ENCODE measurements around the gene CSRP2.

CSRP2 gene

DNA sequence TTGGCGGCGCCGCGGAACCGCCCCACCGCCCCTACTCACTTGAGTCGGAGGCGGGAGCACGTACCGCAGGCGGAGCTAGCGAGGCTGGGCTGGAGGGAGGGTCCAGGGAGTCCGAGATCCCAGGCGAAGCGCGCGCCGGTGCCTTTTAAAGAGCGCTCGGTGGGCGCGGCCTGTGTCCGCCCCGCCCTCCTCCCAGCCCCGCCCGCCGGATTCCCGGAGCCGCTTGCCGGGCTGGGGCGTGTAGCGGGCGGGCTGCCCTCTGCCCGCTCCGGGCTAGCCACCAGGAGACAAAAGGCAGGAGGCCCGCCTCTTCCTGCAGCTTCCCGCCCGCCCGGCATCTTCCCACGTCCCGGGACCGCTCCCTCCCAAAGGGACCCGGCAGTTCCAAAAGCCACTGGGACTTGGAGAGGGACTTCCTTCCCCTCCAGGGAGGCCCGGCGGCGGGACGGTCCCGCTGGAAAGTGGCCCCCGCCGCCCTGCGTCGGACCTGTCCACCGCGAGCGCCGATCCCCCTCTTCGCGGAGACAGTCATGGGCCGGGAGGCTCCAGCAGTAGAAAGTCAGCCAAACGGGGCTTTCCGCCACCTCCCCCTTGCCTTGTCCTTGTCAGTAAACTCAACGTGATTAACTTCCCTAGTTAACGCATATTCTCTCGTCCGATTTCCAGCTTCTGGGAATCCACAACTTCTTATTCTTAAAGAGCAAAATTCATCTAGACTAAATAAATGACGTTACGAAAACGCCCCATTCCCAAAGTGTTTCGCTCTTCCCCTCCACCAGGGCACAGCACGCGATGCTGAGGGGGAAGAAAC, at the start of gene CSRP2:
Gene CSRP2 (minus strand): TSS at position 121 of the 811 bp plus-strand sequence. CDS start 12,759 bp downstream, outside the sequence.
- DNase-seq, result peak in 12 of 14 donors; percentile 18 to 70 (median 30)

DNA sequence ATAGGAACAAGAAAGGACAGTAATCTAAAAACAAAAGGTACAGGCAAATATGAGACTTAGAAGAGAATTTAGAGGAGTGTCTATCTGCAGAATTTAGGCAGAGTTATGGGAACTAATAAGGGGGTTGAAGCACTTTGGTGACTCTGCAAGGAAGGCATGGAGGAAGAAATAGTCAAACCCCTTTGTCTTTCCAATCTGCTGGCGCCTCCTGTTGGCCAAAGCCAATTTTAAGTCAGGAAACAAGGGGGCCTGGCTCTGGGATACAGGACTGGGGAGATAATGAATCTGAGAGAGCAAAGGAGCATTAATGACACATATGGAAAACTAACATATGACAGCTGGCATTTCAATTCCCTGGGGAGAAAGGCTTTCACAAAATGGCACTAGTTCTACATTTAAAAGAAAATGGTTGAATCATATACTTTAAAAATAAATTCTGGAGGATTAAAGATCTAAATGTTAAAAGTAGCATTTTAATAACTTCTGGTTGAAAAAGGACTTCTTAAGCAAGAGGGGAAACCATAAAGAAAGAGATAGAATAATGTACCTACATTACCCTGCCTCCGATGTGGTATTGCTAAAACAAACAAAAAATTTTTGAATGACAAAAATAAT, 48.5 kb upstream of the CSRP2 start:
- DNase-seq, result no peak

DNA sequence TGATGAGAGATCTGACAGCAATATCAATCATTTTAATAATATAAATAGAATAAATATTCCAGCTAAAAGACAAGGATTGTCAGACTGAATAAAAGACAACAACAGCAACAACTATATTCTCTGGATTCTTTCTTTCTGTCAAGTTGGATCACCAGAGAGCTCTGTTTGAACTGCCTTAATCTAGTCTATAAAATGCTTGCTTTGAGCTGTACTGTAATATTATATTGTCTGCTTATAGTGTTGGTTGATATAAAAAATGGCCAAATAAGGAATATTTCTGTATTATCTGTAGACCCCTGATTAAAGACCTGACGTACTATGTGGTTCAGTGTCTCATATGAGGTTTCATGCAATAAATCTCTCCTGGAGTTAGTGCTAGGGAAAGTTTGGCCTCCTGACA, 46.3 kb upstream of the CSRP2 start:
- DNase-seq, result no peak

DNA sequence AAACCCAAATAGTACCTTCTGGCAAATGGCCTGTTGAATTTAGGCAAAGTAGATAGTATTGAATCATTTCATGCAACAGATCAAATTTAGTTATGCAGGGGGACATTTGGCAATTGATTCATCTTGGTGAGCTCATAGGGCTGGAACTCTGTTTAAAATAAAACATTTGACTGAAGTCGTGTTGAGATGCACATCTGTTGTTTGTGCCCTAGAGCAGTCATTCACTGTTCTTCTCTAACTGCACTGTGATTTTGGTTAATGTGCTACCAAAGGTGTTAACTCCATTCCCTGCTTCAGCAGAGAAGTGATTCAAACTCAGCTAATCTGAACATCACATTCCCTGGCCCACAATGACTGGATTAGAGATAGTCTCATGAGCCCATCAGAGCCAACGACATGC, 44.0 kb upstream of the CSRP2 start:
- no peak for DNase-seq

DNA sequence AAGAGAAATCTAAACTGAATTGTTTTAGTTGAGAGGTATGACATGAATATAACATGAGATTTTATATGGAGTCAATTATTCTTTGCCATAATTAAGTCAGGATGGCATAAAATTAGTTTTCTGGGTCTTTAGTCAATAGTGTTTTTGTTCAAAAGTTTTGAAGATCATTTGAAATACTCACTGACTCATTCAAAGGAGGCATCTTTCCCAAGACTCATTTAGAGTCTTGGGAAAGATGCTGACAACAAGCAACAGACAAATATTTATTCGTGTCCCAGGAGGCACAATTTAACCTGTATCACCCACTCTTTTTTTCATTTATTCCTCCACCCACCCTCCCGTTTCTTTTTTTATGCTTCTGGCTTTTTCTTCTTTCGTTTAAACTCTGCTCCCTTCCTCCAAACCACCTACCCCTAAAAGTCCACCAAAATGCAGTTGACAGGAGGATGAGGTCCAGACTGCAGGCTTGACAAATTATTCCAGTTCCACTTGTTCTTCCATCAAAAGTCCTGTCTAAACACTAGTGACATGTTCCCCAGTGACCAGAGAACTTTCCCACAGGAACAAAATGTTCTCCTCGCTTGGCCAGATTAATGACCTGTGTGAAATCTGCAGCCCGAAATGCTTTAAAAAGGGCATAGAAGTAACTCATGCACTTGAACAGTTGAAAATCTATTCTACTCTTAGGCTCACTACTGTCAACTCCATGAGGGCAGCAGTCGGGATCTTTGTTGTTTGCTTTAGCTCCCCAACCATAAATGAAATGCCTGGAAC, 43.3 kb upstream of the CSRP2 start:
- peak in 2 of 14 donors; percentile 2 for DNase-seq

DNA sequence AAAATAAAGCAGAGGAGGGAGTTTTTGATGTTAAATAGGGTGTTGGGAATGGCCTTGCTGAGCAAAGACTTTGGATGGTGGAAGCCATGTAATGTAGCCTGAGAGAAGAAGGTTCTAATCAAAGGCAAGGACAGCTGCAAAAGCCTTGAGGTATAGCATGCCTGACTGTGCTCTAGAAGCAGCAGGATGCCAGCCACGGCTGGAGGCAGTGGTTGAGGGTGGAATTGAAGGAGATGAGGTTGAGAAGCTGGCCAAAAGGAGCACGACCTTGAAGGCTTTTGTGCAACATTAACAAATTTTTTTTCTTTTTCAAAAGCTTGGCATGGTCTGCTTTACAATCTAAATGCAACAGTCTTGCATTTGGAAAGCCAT, 42.3 kb upstream of the CSRP2 start:
- DNase-seq, result no peak

DNA sequence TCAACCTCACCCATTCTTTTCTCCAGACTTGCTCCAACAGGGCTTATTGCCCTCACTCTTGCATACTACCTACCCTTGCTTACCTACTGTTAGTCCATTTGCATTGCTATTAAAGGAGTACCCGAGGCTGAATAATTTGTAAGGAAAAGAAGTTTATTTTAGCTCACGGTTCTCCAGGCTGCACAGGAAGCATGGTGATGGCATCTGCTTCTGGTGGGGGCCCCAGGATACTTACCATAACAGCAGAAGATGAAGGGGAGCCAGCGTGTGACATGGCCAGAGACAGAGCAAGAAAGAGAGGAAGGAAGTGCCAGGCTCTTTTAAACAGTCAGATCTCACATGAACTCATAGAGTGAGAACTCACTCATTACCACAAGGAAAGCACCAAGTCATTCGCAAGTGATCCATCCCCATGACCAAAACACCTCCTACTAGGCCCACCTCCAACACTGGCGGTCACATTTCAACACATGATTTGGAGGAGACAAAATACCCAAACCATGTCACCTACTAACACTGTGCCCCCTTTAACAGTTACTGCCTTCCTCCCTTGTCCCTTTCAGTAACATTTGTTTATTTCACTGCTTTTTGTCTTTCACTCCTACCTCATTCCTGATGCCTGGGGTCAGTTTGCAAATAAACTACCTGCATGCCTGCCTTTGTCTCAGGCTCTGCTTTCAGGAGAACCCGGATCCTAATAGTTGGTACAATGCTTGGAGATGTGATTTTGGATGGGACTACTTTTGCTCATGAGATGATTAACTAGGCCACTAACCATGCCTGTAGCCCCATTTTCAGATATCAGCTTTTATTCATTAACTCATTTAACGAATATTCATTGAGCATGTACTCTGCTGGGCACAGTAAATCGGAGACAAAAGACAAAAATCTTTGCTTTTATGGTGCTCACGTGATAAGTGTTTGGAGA, 41.6 kb upstream of the CSRP2 start:
- no peak for DNase-seq

DNA sequence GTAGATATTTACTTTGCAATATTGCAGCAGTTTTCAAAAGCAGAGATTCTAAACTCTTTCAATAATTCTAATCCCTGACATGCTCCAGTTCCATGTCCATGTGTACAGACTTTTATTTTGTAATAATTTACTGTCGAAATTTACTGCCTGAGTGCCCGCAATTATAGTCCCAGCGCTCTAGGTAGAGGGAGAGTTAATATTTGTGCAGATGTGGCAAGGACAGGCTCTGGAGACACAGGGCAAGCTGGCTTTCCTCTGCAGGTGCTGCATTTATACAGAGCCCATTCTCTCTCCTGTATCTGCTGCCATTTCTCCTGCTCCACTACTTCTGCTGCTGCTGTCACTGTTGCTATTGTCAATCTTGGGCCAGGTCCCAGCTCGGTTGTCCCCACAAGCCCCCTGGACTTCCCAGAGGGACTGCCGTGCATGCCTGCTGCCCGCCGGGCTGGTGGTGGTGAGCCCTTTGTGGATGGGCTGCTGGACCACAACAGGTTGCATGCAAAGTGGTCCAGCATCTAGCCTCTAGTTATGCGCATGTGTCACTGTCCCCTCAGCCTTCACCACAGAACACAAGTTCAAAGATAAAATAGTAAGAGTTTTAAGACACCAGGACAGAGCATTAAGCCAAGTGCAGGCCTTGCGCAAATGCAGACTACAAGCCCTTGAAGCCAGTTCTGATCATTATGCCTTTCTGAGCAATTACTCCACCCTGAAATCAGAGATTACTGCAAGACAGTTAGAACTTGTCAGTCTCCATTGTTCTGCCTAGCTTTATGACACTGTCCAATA, 40.8 kb upstream of the CSRP2 start:
- no peak for DNase-seq

DNA sequence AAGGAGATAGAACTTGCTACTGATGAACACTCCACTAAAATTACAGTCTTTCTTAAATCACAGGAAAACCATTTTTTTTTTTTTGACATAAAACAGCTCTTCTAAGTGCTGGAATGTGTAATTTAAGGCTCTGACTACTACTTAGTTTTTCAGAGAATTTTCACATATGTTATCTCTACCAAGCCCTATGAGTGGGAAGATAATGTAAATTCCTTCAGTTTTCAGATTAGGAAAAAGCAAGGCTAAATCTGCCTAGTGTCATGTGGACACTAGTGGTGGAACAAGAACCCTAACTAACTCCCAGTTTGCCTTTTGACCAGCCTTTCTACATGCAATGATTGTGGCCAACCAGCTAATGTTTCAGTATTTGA, 37.3 kb upstream of the CSRP2 start:
- DNase-seq, result no peak

DNA sequence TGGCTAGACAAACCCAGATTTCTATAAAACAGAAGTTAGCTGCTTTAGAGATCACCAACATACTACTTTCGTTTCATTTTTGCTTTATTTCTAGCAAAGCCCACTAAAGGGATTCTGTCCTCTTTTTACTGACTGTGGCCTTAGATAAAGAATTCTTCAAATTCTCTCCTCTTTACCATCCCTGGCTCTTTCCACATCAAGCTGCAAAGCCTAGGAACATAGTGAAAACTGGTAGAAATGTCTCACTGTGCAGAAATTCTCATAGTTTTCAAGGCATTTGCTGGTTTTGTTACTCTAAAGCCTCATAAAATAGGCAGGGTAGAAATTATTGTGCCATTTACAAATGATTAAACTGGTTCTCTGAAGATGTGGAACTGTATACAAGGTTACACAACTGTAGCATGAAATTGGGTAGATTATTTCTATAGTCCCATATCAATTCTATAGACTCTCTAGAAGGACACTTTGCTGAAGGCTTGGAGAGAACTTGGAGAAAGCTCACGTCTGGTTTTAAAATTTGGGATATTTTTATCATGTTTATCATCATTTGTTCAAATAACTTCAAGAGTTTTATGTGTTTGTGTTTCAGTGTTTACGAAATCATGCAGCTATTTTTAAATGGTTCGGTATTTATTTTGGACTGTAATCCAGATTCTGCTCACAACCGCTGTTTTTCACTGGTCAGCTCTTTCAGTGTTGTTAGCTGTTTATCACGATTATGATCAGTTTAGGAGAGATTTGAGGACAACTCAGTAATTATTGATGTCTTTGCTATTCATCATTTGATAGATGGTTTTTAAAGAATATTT, 36.7 kb upstream of the CSRP2 start:
- no peak for DNase-seq

DNA sequence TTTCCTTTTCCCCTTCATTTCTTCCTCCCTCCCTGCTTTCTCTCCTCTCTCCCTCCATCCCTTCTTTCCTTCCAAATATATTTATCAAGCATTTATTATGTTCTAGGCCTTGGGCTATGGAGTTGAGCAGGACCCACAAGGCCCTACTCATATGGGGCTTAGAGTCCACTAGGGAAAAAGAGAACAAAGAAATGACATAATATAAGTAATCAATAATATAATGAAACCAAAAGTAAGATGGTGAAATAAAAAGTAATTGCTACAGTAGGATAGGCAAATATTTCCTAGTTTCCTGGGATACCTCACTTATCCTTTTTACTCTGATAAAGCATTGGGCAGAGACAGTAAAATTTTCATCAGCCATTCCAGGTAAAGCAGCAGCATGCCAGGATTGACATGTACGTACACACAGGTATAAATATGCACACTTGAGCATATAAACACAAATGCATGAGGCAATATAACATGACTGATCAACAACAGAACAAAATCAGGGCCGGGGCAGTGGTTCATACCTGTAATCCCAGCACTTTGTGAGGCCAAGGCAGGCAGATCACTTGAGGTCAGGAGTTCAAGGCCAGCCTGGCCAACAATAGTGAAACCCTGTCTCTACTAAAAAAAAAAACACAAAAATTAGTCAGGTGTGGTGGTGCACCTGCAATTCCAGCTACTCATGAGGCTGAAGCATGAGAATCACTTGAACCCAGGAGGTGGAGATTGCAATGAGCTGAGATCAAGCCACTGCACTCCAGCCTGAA, 35.5 kb upstream of the CSRP2 start:
- DNase-seq, result no peak

DNA sequence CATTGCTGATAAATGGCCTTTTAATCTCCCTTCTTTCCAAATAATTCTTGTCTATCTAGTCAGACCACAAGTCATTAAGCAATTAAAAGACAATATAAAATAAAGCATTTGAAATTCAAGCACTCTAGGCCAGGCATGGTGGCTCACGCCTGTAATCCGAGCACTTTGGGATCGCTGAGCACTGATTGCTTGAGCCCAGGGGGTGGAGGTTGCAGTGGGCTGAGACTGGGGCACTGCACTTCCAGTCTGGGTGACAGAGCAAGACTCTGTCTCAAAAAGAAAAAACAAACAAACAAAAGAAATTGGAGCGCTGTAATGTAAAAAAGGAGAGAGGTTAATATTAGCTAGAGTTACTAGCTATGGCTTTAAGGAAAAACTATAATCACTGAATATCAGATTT, 30.5 kb upstream of the CSRP2 start:
- no peak for DNase-seq

DNA sequence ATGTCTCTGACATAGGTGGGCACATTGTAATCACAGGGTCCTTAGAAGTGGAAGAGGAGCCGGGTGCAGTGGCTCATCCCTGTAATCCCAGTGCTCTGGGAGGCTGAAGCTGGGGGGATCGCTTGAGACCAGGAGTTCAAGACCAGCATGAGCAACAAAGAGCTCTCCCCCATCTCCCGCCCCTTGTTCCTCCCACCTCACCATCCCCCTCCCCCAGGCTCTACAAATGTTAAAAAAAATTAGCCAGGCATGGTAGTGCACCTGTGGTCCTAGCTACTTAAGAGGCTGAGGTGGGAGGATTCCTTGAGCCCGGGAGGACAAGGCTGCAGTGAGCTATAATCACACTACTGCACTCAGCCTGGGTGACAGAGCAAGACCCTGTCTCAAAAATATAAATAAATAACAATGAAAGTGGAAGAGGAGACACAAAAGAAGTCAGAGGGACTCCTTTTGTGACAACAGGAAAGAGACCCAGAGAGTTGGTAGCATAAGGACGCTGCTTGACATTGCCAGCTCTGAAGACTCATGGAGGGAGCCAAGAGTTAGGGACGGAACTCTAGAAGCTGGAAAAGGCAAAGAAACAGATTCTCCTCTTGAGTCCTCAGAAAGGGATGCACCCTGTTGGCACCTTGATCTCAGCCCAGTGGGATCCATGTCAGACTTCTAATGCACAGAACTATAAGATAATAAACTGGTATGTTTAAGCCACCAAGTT, 29.6 kb upstream of the CSRP2 start:
- DNase-seq, result no peak

DNA sequence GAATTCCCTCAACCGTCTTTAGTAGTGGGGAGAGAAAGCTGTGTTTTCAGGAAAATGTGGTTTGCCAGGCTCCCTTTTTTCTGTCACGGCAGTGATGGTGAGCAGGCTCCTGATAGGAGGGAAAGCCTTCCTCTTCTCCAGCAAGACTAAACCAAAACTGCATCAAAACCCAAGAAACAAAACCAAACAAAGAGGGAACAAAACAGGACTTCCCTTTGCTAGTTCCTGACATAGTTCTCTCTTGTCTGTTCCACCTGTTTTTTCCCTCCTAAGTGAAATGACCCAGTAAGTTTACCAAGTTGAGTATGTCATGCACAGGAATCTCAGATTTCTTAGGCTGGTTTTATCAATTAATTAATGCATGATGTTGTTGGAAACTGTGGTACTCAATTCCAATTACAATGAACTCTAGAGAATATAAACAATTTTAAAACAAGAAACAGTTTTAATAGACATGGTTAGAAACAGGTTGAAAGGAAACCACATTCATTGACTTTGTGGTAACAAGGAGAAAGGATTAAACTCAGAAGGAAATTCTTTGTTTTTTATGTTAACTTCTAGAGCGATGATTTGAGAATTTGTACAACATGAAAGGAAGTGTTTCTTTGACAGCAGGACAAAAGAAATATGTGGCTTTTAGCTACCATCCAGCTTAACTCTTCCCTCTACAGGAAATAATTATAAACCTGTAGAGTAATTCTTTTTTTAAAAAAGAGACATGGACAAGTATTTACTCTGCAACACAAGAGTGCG, 23.0 kb upstream of the CSRP2 start:
- DNase-seq, result no peak

DNA sequence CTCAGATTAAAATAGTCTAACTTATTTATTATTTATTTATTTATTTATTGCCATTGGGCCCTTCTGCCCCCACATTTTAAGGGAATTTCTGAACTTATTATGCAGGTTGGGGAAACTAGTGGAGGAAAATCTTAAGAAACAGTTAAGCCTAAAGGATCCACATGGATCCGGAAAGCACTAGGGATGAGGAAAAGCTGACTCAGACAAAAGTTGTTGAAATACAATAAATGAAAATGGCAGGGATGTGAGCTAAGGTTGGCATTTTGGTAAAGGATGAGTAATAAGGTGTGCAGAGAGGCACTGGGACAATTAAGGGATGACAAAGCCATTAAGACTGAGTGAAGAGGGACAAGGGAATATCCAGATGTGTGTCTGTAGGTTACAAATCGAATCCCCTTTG, 20.7 kb upstream of the CSRP2 start:
- DNase-seq, result no peak

DNA sequence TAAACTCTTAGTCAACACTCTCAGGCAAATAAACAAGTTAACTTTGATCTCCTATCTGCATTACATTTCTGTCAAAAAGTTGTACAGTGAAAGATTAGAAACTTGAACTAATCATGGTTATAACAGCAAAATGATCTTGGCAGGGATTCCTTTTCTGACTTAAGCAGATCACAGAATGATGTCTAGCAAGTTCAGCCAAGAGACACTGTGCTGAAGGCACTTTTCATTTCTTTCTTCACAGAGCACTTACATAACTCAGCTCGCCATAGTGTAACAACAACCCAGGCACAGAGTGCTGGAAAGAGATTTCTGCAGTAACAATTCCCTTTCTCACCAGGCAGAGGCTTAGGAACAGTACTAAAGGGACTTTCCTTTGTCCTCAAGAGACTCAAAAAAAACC, 19.6 kb upstream of the CSRP2 start:
- no peak for DNase-seq

DNA sequence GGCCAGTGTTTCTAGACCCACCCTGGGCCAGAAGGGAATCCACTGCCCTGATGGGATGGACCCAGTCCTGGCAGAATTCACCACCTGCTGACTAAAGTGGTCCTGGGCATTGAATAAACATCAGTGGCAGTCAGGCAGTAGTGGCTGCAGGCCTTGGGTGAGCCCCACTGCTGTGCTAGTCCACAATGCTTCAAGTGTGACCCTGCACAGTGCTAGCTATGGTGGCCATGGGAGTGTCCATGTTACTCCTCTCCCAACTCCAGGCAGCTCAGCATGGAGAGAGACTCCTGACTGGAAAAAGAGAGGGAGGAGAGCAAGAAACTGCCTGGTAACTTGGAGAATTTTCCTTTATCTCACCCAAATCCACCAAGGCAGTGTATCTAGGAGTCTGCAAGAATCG, 17.5 kb upstream of the CSRP2 start:
- no peak for DNase-seq

DNA sequence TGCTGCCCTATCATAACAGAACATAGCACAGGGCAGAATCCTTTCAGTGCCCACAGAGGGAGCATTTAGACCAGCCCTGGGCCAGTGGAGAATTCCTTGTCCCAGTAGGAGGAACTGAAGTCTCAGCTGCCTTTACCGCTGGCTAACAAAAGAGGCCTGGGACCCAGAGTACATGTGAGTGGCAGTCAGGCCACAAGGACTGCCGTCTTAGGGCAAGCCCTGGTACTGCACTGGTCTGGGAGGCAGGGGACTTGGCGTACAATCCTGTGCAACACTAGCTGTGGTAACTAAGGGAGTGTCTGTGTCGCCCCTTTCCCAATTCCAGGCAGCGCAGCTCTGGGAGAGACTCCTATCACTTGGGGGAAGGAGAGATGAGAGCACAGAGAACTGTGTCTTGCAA, 17.0 kb upstream of the CSRP2 start:
- DNase-seq, result no peak

DNA sequence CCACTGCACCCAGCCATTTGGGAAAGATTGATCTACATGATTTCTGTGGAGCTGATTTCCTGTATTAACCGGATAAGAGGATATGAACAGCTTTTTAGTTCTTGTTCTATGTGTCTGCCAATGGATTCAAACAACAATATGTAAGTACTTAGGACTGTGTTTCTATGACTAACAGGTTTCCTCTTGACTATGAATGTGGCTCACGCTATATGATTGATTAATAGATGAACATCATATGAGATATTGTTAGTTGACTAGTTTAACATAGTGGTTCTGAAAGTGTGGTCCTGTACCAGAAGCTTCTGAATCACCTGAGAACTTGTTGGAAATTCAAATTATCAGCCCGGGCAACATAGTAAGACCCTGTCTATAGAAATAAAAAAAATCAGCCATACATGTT, 12.8 kb upstream of the CSRP2 start:
- DNase-seq, result no peak
